ENCODE measurements around the gene NRM. TPM values are rescaled to one million over a fixed set of nuclear protein-coding genes. Genes with fewer than 3 reads are reported as not detected.

The NRM gene
- total RNA-seq, 4 donors from 2014 or later, result 3.0 to 8.2 (median 6.0) TPM

DNA sequence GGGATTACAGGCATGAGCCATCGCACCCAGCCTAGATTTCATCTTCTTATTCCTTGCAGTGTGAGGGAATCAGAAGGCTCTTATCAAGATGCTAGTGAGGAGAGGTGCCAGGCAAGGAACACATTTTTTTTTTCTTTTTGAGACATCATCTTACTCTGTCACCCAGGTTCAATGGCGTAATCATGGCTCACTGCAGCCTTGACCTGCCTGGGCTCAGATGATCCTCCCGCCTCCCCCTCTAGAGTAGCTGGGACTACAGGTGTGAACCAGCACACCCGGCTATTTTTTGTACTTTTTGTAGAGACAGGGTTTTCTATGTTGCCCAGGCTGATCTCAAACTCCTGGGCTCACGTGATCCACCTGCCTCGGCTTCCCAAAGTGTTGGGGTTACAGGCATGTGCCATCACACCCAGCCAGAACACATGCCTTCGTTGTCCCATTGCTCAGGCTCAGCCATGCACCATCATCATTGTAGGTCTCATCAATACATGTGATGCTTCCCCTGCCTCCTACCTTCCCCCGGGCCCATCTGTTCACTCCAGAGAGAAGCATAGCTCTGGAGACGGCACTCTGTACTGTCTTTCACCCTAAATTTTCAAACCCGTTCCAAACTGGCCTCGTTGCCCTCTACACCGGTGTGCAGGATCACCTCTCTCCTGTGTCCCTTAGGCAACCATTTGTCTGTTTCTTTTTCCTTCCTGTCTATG, 41.6 kb upstream of the NRM start:
- H3K4me3 ChIP-seq, result no peak overlapping the region
- TF ChIP-seq, protein P1, sequence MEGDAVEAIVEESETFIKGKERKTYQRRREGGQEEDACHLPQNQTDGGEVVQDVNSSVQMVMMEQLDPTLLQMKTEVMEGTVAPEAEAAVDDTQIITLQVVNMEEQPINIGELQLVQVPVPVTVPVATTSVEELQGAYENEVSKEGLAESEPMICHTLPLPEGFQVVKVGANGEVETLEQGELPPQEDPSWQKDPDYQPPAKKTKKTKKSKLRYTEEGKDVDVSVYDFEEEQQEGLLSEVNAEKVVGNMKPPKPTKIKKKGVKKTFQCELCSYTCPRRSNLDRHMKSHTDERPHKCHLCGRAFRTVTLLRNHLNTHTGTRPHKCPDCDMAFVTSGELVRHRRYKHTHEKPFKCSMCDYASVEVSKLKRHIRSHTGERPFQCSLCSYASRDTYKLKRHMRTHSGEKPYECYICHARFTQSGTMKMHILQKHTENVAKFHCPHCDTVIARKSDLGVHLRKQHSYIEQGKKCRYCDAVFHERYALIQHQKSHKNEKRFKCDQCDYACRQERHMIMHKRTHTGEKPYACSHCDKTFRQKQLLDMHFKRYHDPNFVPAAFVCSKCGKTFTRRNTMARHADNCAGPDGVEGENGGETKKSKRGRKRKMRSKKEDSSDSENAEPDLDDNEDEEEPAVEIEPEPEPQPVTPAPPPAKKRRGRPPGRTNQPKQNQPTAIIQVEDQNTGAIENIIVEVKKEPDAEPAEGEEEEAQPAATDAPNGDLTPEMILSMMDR (IDR thresholded peaks at IDR 0.05), result no peak
- no peak for TF ChIP-seq POLR2AphosphoS5 (IDR thresholded peaks at IDR 0.05)
- TF ChIP-seq POLR2A (IDR thresholded peaks at IDR 0.05), result no peak
- H3K27me3 ChIP-seq, result no peaks in the 10 kb centered on the region
- no peak for ATAC-seq
- peaks cover 0 to 48% (median 0%) of the 10 kb centered on the region in 3 donors for H3K4me1 ChIP-seq
- WGBS, 2 donors (ENCODE audit: low coverage in 1 of 2), result 77 to 89% methylated on average over 4 to 8 of the region's 12 CpGs
- no peaks in the 10 kb centered on the region for H3K9me3 ChIP-seq
- H3K27ac ChIP-seq, result no peak overlapping the region
- H3K36me3 ChIP-seq, result peaks cover 0 to 99% of the 10 kb centered on the region in 2 donors

DNA sequence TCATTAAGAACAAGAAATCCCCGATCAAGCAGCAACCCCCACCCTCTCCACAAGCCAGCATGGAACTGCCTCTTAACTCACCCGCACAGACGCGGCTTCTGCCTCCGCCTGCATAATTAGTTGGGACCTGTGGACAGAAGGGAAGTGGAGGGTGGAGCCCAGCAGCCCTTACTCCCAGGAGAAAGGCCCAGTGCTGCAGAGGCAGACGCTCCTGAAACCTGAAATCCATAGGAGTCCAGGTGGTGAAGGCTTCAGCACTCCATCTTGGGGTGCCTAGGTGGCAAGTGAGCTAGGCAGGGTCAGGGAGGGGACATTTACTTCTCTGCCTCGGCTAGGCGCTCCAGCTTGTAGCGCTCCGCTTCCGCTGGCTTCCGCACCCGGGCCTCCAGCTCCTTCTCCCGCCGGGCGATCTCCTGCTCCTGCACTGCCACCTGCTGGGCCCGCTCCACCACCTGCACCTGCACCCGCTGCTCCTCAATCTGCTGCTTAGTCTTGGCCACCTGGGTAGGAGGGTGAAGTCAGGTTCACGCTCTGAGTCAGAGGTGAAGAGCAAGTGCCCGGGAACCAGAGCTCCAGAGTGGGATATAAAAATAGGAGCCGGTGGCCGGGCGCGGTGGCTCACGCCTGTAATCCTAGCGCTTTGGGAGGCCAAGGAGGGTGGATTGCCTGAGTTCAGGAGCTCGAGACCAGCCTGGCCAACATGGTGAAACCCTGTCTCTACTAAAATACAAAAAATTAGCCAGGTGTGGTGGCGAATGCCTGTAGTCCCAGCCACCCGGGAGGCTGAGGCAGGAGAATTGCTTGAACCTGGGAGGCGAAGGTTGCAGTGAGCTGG, 40.0 kb upstream of the NRM start:
- H3K4me3 ChIP-seq, result no peak overlapping the region
- peaks cover 0 to 45% (median 0%) of the 10 kb centered on the region in 3 donors for H3K4me1 ChIP-seq
- ATAC-seq, result peak; percentile 85
- 49 to 55% methylated on average over 3 to 11 of the region's 30 CpGs for WGBS, 2 donors (ENCODE audit: low coverage in 1 of 2)
- peak; percentile 10 for TF ChIP-seq POLR2AphosphoS5 (IDR thresholded peaks at IDR 0.05)
- no peak for TF ChIP-seq EP300 (IDR thresholded peaks at IDR 0.05)
- TF ChIP-seq, protein P1 (IDR thresholded peaks at IDR 0.05), result peak in 3 of 4 experiments; percentile 66 to 80 (median 69)
- no peak for TF ChIP-seq POLR2A (IDR thresholded peaks at IDR 0.05)
- H3K27me3 ChIP-seq, result no peaks in the 10 kb centered on the region
- H3K27ac ChIP-seq, result peak overlapping the region in 3 of 4 donors; percentile 21 to 65 (median 55)
- no peaks in the 10 kb centered on the region for H3K9me3 ChIP-seq
- H3K36me3 ChIP-seq, result peaks cover 0 to 99% of the 10 kb centered on the region in 2 donors

DNA sequence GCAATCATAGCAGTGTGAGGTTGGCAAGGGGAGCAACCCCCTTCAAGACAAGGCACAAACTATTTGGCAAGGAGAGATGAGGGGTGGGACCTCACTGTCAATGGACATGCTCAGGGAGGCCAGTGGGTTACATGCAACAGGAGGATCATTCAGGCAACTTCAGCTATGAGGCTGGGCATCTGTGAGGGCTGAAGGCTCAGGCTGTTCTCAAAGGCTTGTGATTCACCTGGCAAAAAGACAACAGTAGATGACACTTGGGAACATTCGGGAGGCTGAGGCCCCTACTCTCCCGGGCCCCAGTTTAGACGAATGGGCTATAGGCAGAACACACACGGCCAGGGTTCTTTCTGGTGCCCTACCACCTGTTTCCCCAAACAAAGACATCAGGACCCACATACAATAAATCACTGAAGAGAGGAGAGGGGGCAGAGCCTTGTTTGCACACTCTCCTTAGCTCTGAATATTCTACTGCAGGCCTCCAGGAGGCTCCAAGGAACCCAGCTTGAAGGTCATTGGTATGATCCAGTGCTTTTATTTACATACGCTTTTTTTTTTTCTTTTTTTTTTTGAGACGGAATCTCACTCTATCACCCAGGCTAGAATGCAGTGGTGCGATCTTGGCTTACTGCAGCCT, 37.3 kb upstream of the NRM start:
- Histone ChIP-seq H3K4me3 (no peak overlapping the region), H3K4me1 (peaks cover 0 to 69% (median 1%) of the 10 kb centered on the region in 3 donors), H3K36me3 (peaks cover 0 to 99% of the 10 kb centered on the region in 2 donors), H3K9me3 (no peaks in the 10 kb centered on the region), H3K27me3 (no peaks in the 10 kb centered on the region), H3K27ac (peak overlapping the region in 3 of 4 donors; percentile 10 to 97 (median 28))
- no peak for TF ChIP-seq POLR2AphosphoS5 (IDR thresholded peaks at IDR 0.05)
- TF ChIP-seq, protein P1 (IDR thresholded peaks at IDR 0.05), result peak in 1 of 4 experiments; percentile 3
- 20 to 43% methylated on average over 1 to 4 of the region's 7 CpGs for WGBS, 2 donors (ENCODE audit: low coverage in 1 of 2)
- no peak for ATAC-seq

DNA sequence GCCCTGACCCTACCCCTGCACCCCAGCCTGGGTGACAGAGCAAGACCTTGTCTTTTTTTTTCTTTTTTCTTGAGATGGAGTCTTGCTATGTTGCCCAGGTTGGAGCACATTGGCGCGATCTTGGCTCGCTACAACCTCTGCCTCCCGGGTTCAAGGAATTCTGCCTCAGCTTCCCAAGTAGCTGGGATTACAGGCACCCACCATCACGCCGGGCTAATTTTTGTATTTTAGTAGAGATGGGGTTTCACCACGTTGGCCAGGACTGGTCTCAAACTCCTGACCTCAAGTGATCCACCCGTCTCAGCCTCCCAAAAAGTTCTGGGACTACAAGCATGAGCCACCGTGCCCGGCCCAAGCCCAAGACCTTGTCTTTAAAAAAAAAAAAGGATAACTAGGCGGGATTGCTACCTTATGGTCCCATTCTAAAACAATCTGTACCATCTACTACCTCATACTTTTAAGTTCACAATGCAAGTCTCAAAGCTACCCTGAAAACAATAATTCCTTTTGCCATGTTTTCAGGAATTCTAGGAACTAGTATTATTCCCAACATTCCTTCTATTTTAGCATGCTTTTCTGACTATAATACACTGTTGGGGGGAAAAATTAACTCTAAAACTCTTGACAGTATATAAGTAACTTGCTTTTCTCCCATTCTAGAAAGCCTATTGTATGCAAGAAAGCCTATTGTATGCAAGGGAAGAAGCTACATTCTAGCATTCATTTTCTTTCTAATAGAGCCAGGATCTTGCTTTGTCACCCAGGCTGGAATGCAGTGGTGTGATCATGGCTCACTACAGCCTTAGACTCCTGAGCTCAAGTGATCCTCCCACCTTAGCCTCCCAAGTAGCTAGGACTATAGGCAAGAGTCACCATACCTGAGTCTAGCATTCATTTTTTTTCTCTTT, 36.0 kb upstream of the NRM start:
- H3K27ac ChIP-seq, result peak overlapping the region in 3 of 4 donors; percentile 12 to 97 (median 94)
- peaks cover 2 to 82% (median 13%) of the 10 kb centered on the region in 3 donors for H3K4me1 ChIP-seq
- TF ChIP-seq POLR2A (IDR thresholded peaks at IDR 0.05) (no peak), POLR2AphosphoS5 (IDR thresholded peaks at IDR 0.05) (no peak), EP300 (IDR thresholded peaks at IDR 0.05) (no peak)
- TF ChIP-seq, protein P1 (IDR thresholded peaks at IDR 0.05), result no peak
- WGBS, 2 donors (ENCODE audit: low coverage in 1 of 2), result 81 to 89% methylated on average over 8 to 11 of the region's 11 CpGs
- ATAC-seq, result no peak
- no peaks in the 10 kb centered on the region for H3K27me3 ChIP-seq
- no peak overlapping the region for H3K4me3 ChIP-seq
- peaks cover 0 to 92% of the 10 kb centered on the region in 2 donors for H3K36me3 ChIP-seq
- no peaks in the 10 kb centered on the region for H3K9me3 ChIP-seq

Data from gastroesophageal sphincter (tissue), 4 donors.